Measurements from ENCODE around the gene SNX33.

GRCh38 chr15:75644376-75644775 is 3.3 kb upstream of the SNX33 start:
- no peak for TF ChIP-seq CTCF (optimal IDR thresholded peaks at IDR 0.05 in 1 of 3, IDR thresholded peaks at IDR 0.05 in 1 of 3, conservative IDR thresholded peaks at IDR 0.05 in 1 of 3; ENCODE audit: extremely low read depth in 1 of 3, insufficient read depth in 2 of 3, low read length in 3 of 3)
- TF ChIP-seq EZH2 (IDR thresholded peaks at IDR 0.05; ENCODE audit: low read length): no peak

All from keratinocyte (primary cell).